A549 (cell line): ENCODE data around the gene MVD. TPM values are rescaled to one million over a fixed set of nuclear protein-coding genes. Genes with fewer than 3 reads are reported as not detected.

Experiments used
- ATAC-seq, 2 experiments: fragments of 200-7000 bp in 1 of 2; fragments of >200 bp in 1 of 2; cut with Nextera tagmentation in 1 of 2; cut with Tn5 transposase in 1 of 2; 3 replicates each; pipeline versions ENCODE4 v1.8.0 to v1.9.1; 2018 to 2020; ENCODE audit warnings: mild to moderate bottlenecking in 1 of 2, moderate library complexity in 1 of 2
- CTCF ChIA-PET: fragments of 300-600 bp; sonication (Branson Sonifier 250); formaldehyde crosslinking; extraction: SDS; loops from one replicate; lab custom pipeline; 2021; ENCODE audit warnings: antibody characterized with exemption, inconsistent platforms; lab: Yijun Ruan, JAX
- POLR2A ChIA-PET: fragments of 350-600 bp; formaldehyde crosslinking; extraction: SDS; loops from one replicate; lab custom pipeline; 2021; ENCODE audit warnings: antibody characterized with exemption, inconsistent platforms; lab: Yijun Ruan, JAX
- DNase-seq, 2 experiments: peaks; one replicate each; pipeline versions ENCODE4 v3.0.0 to v3.0.0-alpha.2; 2011 to 2016; ENCODE audit warnings: low read depth in 1 of 2, low spot score in 1 of 2
- FAIRE-seq: peaks from 2 replicates; lab custom pipeline; 2011; peaks lifted over from hg19 to GRCh38; lab: Jason Lieb, UNC
- H3K27ac ChIP-seq, 2 experiments: fragments of >200 bp; sonication (Bioruptor Twin); formaldehyde crosslinking; 3 replicates each; pipeline ENCODE4 v1.5.1; 2016 to 2017
- H3K4me1 ChIP-seq: fragments of >200 bp; sonication (Bioruptor Twin); formaldehyde crosslinking; 3 replicates; pipeline ENCODE4 v1.6.1; 2016
- H3K4me2 ChIP-seq: fragments of >200 bp; sonication (Bioruptor Twin); formaldehyde crosslinking; 3 replicates; pipeline ENCODE4 v1.6.1; 2016
- H3K4me3 ChIP-seq: fragments of >200 bp; sonication (Bioruptor Twin); formaldehyde crosslinking; 3 replicates; pipeline ENCODE4 v1.5.1; 2016
- H3K9me3 ChIP-seq: fragments of >200 bp; sonication (Bioruptor Twin); formaldehyde crosslinking; 3 replicates; pipeline ENCODE4 v1.6.1; 2016
- BHLHE40 ChIP-seq: IDR thresholded peaks from 2 replicates; pipeline ENCODE4 v1.6.1; 2012; ENCODE audit warnings: low read depth, low read length, inconsistent platforms
- CEBPB ChIP-seq, 2 experiments: fragments of >200 bp in 1 of 2; sonication (Bioruptor Twin) in 1 of 2; formaldehyde crosslinking in 1 of 2; IDR thresholded peaks; 2 replicates each; pipeline ENCODE4 v1.6.1; 2012 to 2016
- CTCF ChIP-seq: fragments of >200 bp; sonication (Bioruptor Twin); formaldehyde crosslinking; IDR thresholded peaks from 3 replicates; pipeline ENCODE4 v1.5.1; 2016
- E2F6 ChIP-seq: IDR thresholded peaks from 2 replicates; pipeline ENCODE4 v1.6.1; 2012; ENCODE audit warnings: low read depth, borderline replicate concordance
- HOXB5 ChIP-seq: fragments of 250-450 bp; sonication (Bioruptor Pico); IDR thresholded peaks from 2 replicates; pipeline ENCODE4 v1.5.0; 2020; ENCODE audit warnings: mild to moderate bottlenecking, moderate library complexity
- JUN ChIP-seq, 2 experiments: fragments of >200 bp; sonication (Bioruptor Twin); formaldehyde crosslinking; IDR thresholded peaks; 2 replicates in 1 of 2; 3 replicates in 1 of 2; pipeline ENCODE4 v1.6.1; 2016 to 2017
- MAX ChIP-seq: IDR thresholded peaks from 2 replicates; pipeline ENCODE4 v1.6.1; 2012
- NR3C1 ChIP-seq: fragments of >200 bp; sonication (Bioruptor Twin); formaldehyde crosslinking; IDR thresholded peaks from 3 replicates; pipeline ENCODE4 v1.6.1; 2017
- POLR2AphosphoS2 ChIP-seq: conservative IDR thresholded peaks from 2 replicates; pipeline ENCODE4 v1.6.1; 2012; ENCODE audit warnings: low read length, improper control_type of control experiment, inconsistent platforms
- RAD21 ChIP-seq, 2 experiments: fragments of >200 bp in 1 of 2; sonication (Bioruptor Twin) in 1 of 2; formaldehyde crosslinking in 1 of 2; IDR thresholded peaks in 1 of 2; conservative IDR thresholded peaks in 1 of 2; 2 replicates in 1 of 2; 3 replicates in 1 of 2; pipeline ENCODE4 v1.6.1; 2012 to 2018; ENCODE audit warnings: inconsistent platforms in 1 of 2
- RARB ChIP-seq: fragments of 250-450 bp; sonication (Bioruptor Pico); IDR thresholded peaks from 2 replicates; pipeline ENCODE4 v1.8.0; 2021; ENCODE audit warnings: mild to moderate bottlenecking, moderate library complexity
- RCOR1 ChIP-seq: fragments of 150-350 bp; IDR thresholded peaks from 2 replicates; pipeline ENCODE4 v1.6.1; 2014; ENCODE audit warnings: antibody characterized with exemption, low read length, low read depth
- RNF2 ChIP-seq: fragments of 200-600 bp; sonication (generic); IDR thresholded peaks from 2 replicates; pipeline ENCODE4 v1.6.1; 2016; ENCODE audit warnings: low read depth, mild to moderate bottlenecking, antibody characterized with exemption, moderate library complexity, borderline replicate concordance
- SMC3 ChIP-seq: fragments of >200 bp; sonication (Bioruptor Twin); formaldehyde crosslinking; IDR thresholded peaks from 3 replicates; pipeline ENCODE4 v1.6.1; 2018; ENCODE audit warnings: inconsistent platforms
- TP53 ChIP-seq: fragments of 250-450 bp; sonication (Bioruptor Pico); IDR thresholded peaks from 2 replicates; pipeline ENCODE4 v1.5.0; 2021; ENCODE audit warnings: mild to moderate bottlenecking, moderate library complexity
- WGBS: methylation state at CpG from one replicate; pipeline ENCODE4 v1.1.6; 2017; ENCODE audit errors: missing lambda C conversion rate; 5-methylcytosine and 5-hydroxymethylcytosine counted together
- polyA plus RNA-seq, 4 experiments: library from polyadenylated mRNA; depleted of rRNA in 3 of 4; stranded (reverse); fragments of >200 nt; fragmentation: RNase III in 1 of 4; extraction: RNeasy Plus Mini Kit Qiagen cat#74134 plus additional on column Dnase treatment in 1 of 4; gene quantifications; 2 replicates in 3 of 4; 3 replicates in 1 of 4; pipeline ENCODE4 v1.2.3, GENCODE V29; 2011 to 2017

MVD gene
- polyA plus RNA-seq, 2 of the 4 experiments (the other 2 are of a cell fraction), result 5.8 to 43.1 TPM

- no peak overlapping the region for H3K4me2 ChIP-seq
- no peak overlapping the region for H3K4me3 ChIP-seq
- peaks cover 16% of the 10 kb centered on the region; the same call in 2 of the 3 replicates for H3K4me1 ChIP-seq
- ATAC-seq (no peak), FAIRE-seq (no peak), DNase-seq (no peak)
- TF ChIP-seq TP53 (CRISPR knock-in tag), result no peak
- POLR2A ChIA-PET, result no interaction called here
- no peaks in the 10 kb centered on the region for H3K9me3 ChIP-seq
- no peak overlapping the region for H3K27ac ChIP-seq
- CTCF ChIA-PET, result interaction anchor here (0.8 to 2.1 kb wide), 9 partner anchors 8 to 58 kb away, joined by 3 to 6 read pairs (median 4); no protein-coding TSS in a partner anchor
- WGBS, result 57% methylated on average over 3 of the region's 3 CpGs
Measured at GRCh38 chr16:88687676-88688012, 24.8 kb upstream of the MVD start.

- Histone ChIP-seq H3K4me2 (no peak overlapping the region; the same call in 1 of the 3 replicates), H3K4me3 (no peak overlapping the region), H3K27ac (no peak overlapping the region), H3K4me1 (peaks cover 16% of the 10 kb centered on the region; the same call in 2 of the 3 replicates), H3K9me3 (no peaks in the 10 kb centered on the region)
- 72% methylated on average over 6 of the region's 10 CpGs for WGBS
- no peak for ATAC-seq
- no peak for TF ChIP-seq HOXB5 (CRISPR knock-in tag)
- TF ChIP-seq, all 56 proteins: peak for 0
- CTCF ChIA-PET, result interaction anchor here (0.6 to 2.1 kb wide), 10 partner anchors 7 to 746 kb away, joined by 3 to 6 read pairs (median 4); no protein-coding TSS in a partner anchor
- DNase-seq, result no peak
- POLR2A ChIA-PET, result no interaction called here
- FAIRE-seq, result no peak
Measured at GRCh38 chr16:88687254-88687576, 24.3 kb upstream of the MVD start.

- WGBS, result 17% methylated on average over 29 of the region's 65 CpGs
- POLR2A ChIA-PET, result no interaction called here
- peaks cover 16% of the 10 kb centered on the region; the same call in 2 of the 3 replicates for H3K4me1 ChIP-seq
- no peaks in the 10 kb centered on the region for H3K9me3 ChIP-seq
- ATAC-seq (peak; percentile 81 to 93), FAIRE-seq (no peak), DNase-seq (peak; percentile 63 to 89)
- H3K27ac ChIP-seq, result peak within 1 kb of the TSS; percentile 39 to 75; a peak in 3 of 6 replicates
- H3K4me2 ChIP-seq, result peak within 1 kb of the TSS; percentile 100
- TF ChIP-seq MAX (peak; percentile 60), NR3C1 (no peak), E2F6 (peak; percentile 41; the same call in 1 of the 2 replicates), POLR2AphosphoS2 (no peak)
- H3K4me3 ChIP-seq, result peak within 1 kb of the TSS; percentile 75
- CTCF ChIA-PET, result interaction anchor here (0.6 to 2.2 kb wide), 12 partner anchors 9 to 746 kb away, joined by 3 to 8 read pairs (median 4); no protein-coding TSS in a partner anchor
Measured at GRCh38 chr16:88686439-88687253, 23.8 kb upstream of the MVD start, which contains the start of gene SNAI3. Gene SNAI3 (minus strand): TSS chr16:88686507. CDS start chr16:88686406, 101 bp downstream.

GRCh38 chr16:88686062-88686438, 23.2 kb upstream of the MVD start:
- CTCF ChIA-PET, result interaction anchor here (0.6 to 2.2 kb wide), 6 partner anchors 10 to 150 kb away, joined by 3 to 8 read pairs (median 6); no protein-coding TSS in a partner anchor
- Histone ChIP-seq H3K4me3 (peak overlapping the region; percentile 75), H3K4me2 (peak overlapping the region; percentile 100), H3K27ac (peak overlapping the region; percentile 39 to 75; a peak in 3 of 6 replicates), H3K9me3 (no peaks in the 10 kb centered on the region)
- POLR2A ChIA-PET, result no interaction called here
- ATAC-seq, result peak; percentile 41 to 60
- TF ChIP-seq E2F6 (no peak), RNF2 (0 out of 2 replicates have a peak, but pooled peaks have one; percentile 47)
- TF ChIP-seq, all 56 proteins: peak for 1
- DNase-seq (no peak), FAIRE-seq (no peak)
- peaks cover 16% of the 10 kb centered on the region; the same call in 2 of the 3 replicates for H3K4me1 ChIP-seq
- WGBS, result no CpG with 5 or more reads among the region's 25 CpGs

GRCh38 chr16:88685156-88686061, 22.5 kb upstream of the MVD start:
- H3K4me1 ChIP-seq, result peaks cover 16% of the 10 kb centered on the region; the same call in 2 of the 3 replicates
- peak overlapping the region; percentile 75 for H3K4me3 ChIP-seq
- CTCF ChIA-PET, result interaction anchor here (0.6 to 2.2 kb wide), 11 partner anchors 13 to 151 kb away, joined by 3 to 8 read pairs (median 4); no protein-coding TSS in a partner anchor
- ATAC-seq (peak; percentile 44 to 56), DNase-seq (peak; percentile 37 to 84), FAIRE-seq (no peak)
- no peaks in the 10 kb centered on the region for H3K9me3 ChIP-seq
- H3K27ac ChIP-seq, result peak overlapping the region in 1 of 2 experiments; percentile 75; a peak in 3 of 6 replicates
- whole genome bisulfite sequencing, result 40% methylated on average over 23 of the region's 33 CpGs
- peak overlapping the region; percentile 100 for H3K4me2 ChIP-seq
- POLR2A ChIA-PET, result no interaction called here
- TF ChIP-seq CEBPB (IDR thresholded peaks at IDR 0.05) (0 out of 4 replicates have a peak, but pooled peaks of 1 of the 2 experiments have one; percentile 19), SMC3 (peak; percentile 32; the same call in 1 of the 3 replicates), CTCF (peak; percentile 50), RCOR1 (no peak), HOXB5 (CRISPR knock-in tag) (no peak), JUN (IDR thresholded peaks at IDR 0.05) (0 out of 5 replicates have a peak, but pooled peaks of 1 of the 2 experiments have one; percentile 29), RAD21 (conservative IDR thresholded peaks at IDR 0.05 in 1 of 2, IDR thresholded peaks at IDR 0.05 in 1 of 2) (0 out of 5 replicates have a peak, but pooled peaks of 1 of the 2 experiments have one; percentile 26), RARB (CRISPR knock-in tag) (no peak), BHLHE40 (no peak)
